Loucy (cell line): ENCODE measurements around the gene MMP24.

Source experiments
- H2AFZ ChIP-seq: fragments of 200-600 bp; sonication (generic); 2 replicates; pipeline ENCODE4 v1.6.0; 2016; ENCODE audit warnings: antibody characterized with exemption, mild to moderate bottlenecking, low read length, moderate library complexity
- H3F3A ChIP-seq: fragments of 200-600 bp; 2 replicates; pipeline ENCODE4 v1.6.0; 2016; ENCODE audit warnings: antibody characterized with exemption, low read depth, mild to moderate bottlenecking
- H3K27me3 ChIP-seq: fragments of 200-600 bp; sonication (generic); 2 replicates; pipeline ENCODE4 v1.6.1; 2014; ENCODE audit warnings: low read length, mild to moderate bottlenecking; ENCODE audit not compliant: insufficient read depth, poor library complexity, severe bottlenecking
- H3K36me3 ChIP-seq: fragments of 200-600 bp; sonication (generic); 2 replicates; pipeline ENCODE4 v1.6.1; 2016; ENCODE audit warnings: low read length; ENCODE audit not compliant: insufficient read depth
- H3K4me1 ChIP-seq: fragments of 200-600 bp; sonication (generic); 2 replicates; pipeline ENCODE4 v1.5.1; 2014; ENCODE audit warnings: low read length, mild to moderate bottlenecking; ENCODE audit not compliant: insufficient read depth, poor library complexity, severe bottlenecking
- H3K4me2 ChIP-seq: fragments of 200-600 bp; sonication (generic); 2 replicates; pipeline ENCODE4 v1.6.0; 2014; ENCODE audit warnings: antibody characterized with exemption, low read length, low read depth, mild to moderate bottlenecking; ENCODE audit not compliant: poor library complexity, severe bottlenecking
- H3K4me3 ChIP-seq: fragments of 200-600 bp; sonication (generic); 2 replicates; pipeline ENCODE4 v1.5.1; 2014; ENCODE audit warnings: low read length, mild to moderate bottlenecking, mixed read lengths; ENCODE audit not compliant: poor library complexity, severe bottlenecking
- H3K79me2 ChIP-seq: fragments of 200-600 bp; sonication (generic); 2 replicates; pipeline ENCODE4 v1.6.1; 2014; ENCODE audit warnings: low read length; ENCODE audit not compliant: insufficient read depth
- H3K9ac ChIP-seq: fragments of 200-600 bp; sonication (generic); 2 replicates; pipeline ENCODE4 v1.6.0; 2014; ENCODE audit warnings: mild to moderate bottlenecking, low read depth, low read length, moderate library complexity; ENCODE audit not compliant: poor library complexity, severe bottlenecking
- H3K9me2 ChIP-seq: fragments of 200-600 bp; sonication (generic); replicated peaks from 2 replicates; pipeline ENCODE4 v1.6.1; 2016; ENCODE audit warnings: low read depth, low read length, mixed read lengths
- H3K9me3 ChIP-seq: fragments of 200-600 bp; sonication (generic); 2 replicates; pipeline ENCODE4 v1.6.1; 2014; ENCODE audit warnings: mild to moderate bottlenecking, antibody characterized with exemption, low read length, low read depth; ENCODE audit not compliant: insufficient read depth
- H4K20me1 ChIP-seq: fragments of 200-600 bp; sonication (generic); 2 replicates; pipeline ENCODE4 v1.6.0; 2014; ENCODE audit warnings: antibody characterized with exemption, low read length, mild to moderate bottlenecking; ENCODE audit not compliant: insufficient read depth, poor library complexity, severe bottlenecking
- CTCF ChIP-seq: fragments of 200-600 bp; sonication (generic); conservative IDR thresholded peaks from 2 replicates; pipeline ENCODE4 v1.5.1; 2014; ENCODE audit warnings: mild to moderate bottlenecking, antibody characterized with exemption, low read length
- EZH2phosphoT487 ChIP-seq: fragments of 200-600 bp; IDR thresholded peaks from 2 replicates; pipeline ENCODE4 v1.6.1; 2018; ENCODE audit warnings: antibody characterized with exemption, mild to moderate bottlenecking, moderate library complexity, borderline replicate concordance

Gene MMP24

DNA sequence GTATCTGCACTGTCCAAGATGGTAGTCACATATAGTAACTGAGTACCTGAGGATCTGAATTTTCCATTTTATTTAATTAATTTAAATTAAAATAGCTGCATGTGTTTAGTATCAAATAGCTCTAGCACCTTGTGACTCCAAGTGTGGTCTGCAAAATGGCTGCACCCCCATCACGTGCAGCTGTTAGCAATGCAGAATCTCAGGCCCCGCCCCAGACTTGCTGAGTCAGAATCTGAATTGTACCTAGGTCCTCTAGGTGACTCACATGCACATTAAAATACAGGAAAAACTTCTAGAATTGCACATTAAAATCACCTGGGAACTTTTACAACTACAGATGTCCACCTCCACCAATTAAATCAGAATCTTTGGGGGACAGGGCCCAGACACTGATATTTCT, 84.9 kb downstream of the MMP24 start:
- peaks cover 22% of the 10 kb centered on the region for H3K4me1 ChIP-seq

DNA sequence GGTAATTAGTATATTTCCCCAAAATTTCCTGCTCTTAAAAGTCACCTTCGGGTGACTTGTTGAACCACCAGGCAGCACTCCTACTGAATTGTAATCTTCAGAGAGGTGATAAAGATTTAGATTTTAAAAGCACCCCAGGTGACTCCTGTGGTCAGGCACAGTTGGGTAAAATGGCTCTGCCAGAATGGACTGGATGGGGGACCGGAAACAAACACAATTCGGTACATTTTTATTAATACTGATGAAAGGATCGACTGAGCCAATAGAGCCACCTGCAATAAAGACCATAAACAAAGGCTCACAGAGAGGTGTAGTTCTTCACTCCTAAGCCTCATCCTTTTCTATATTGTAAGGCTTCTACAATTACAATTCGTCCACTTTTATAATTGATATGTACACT, 85.3 kb downstream of the MMP24 start:
- Histone ChIP-seq H3F3A (no peaks in the 10 kb centered on the region), H2AFZ (no peak overlapping the region), H3K27me3 (no peaks in the 10 kb centered on the region), H3K79me2 (no peaks in the 10 kb centered on the region), H3K9me3 (no peaks in the 10 kb centered on the region), H3K9ac (no peak overlapping the region), H4K20me1 (no peaks in the 10 kb centered on the region), H3K9me2 (no peaks in the 10 kb centered on the region), H3K4me3 (no peak overlapping the region), H3K4me1 (peaks cover 22% of the 10 kb centered on the region), H3K4me2 (no peak overlapping the region), H3K36me3 (no peaks in the 10 kb centered on the region)
- TF ChIP-seq CTCF (no peak), EZH2phosphoT487 (no peak)

More for the DNA sequence above, 84.9 kb downstream of the MMP24 start:
- H3K79me2 ChIP-seq: no peaks in the 10 kb centered on the region
- no peak overlapping the region for H2AFZ ChIP-seq
- H3K9me2 ChIP-seq: no peaks in the 10 kb centered on the region
- peaks cover under 1% of the 10 kb centered on the region; the same call in 1 of the 2 replicates for H3K36me3 ChIP-seq
- H3K9ac ChIP-seq: no peak overlapping the region
- no peaks in the 10 kb centered on the region for H4K20me1 ChIP-seq
- H3K27me3 ChIP-seq: no peaks in the 10 kb centered on the region
- H3K9me3 ChIP-seq: no peaks in the 10 kb centered on the region
- H3K4me2 ChIP-seq: no peak overlapping the region
- TF ChIP-seq EZH2phosphoT487 (no peak), CTCF (no peak)
- no peak overlapping the region for H3K4me3 ChIP-seq
- no peaks in the 10 kb centered on the region for H3F3A ChIP-seq

- H2AFZ ChIP-seq: no peak overlapping the region
- H3K9me3 ChIP-seq: no peaks in the 10 kb centered on the region
- no peak overlapping the region for H3K4me3 ChIP-seq
- no peak for TF ChIP-seq EZH2phosphoT487
- no peak for TF ChIP-seq CTCF
- H3F3A ChIP-seq: no peaks in the 10 kb centered on the region
- H3K4me2 ChIP-seq: no peak overlapping the region
- no peaks in the 10 kb centered on the region for H3K9me2 ChIP-seq
- no peaks in the 10 kb centered on the region for H3K79me2 ChIP-seq
- H4K20me1 ChIP-seq: no peaks in the 10 kb centered on the region
- peaks cover 22% of the 10 kb centered on the region for H3K4me1 ChIP-seq
- no peaks in the 10 kb centered on the region for H3K27me3 ChIP-seq
- H3K36me3 ChIP-seq: no peaks in the 10 kb centered on the region
- no peak overlapping the region for H3K9ac ChIP-seq
These were observed 85.8 kb downstream of the MMP24 start for GRCh38 chr20:35312318-35312717.
